ENCODE measurements around the gene RRP12.

The RRP12 gene

GRCh38 chr10:97307441-97307840 lies 93.7 kb downstream of the RRP12 start:
- DNase-seq, result no peak
